Thyroid gland (tissue), 4 donors: ENCODE measurements around the gene MTARC2.

Experiments used
- POLR2A ChIP-seq, 2 donors: fragments of 450-650 bp; IDR thresholded peaks; one replicate each; pipeline ENCODE4 v1.6.1; 2017; ENCODE audit warnings: antibody characterized with exemption in 2 of 2, mild to moderate bottlenecking in 2 of 2, moderate library complexity in 1 of 2
- TF ChIP-seq, protein P1 (sequence below), 6 experiments: fragments of 200-600 bp in 3 of 6; fragments of 450-650 bp in 3 of 6; sonication (generic) in 3 of 6; IDR thresholded peaks; one replicate each; pipeline ENCODE4 v1.5.1; 2016 to 2019; ENCODE audit warnings: antibody characterized with exemption in 6 of 6, mild to moderate bottlenecking in 2 of 6, inconsistent platforms in 1 of 6, moderate library complexity in 1 of 6

DNA sequence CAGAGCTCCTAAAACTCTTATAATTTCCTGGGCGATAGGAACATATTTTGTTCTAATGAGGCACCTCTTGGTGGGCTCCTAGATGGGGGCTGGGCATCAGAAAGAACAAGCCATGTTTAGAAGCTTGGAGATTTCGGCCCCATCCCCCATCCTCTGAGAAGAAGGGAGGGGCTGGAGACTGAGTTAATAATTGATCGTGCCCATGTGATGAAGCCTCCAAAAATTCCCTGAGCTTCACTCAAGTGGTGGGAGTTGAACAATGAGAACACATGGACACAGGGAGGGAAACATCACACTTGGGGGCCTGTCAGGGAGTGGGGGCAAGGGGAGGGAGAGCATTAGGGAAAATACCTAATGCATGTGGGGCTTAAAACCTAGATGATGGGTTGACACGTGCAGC lies 39.9 kb upstream of the MTARC2 start:
- TF ChIP-seq, protein P1, sequence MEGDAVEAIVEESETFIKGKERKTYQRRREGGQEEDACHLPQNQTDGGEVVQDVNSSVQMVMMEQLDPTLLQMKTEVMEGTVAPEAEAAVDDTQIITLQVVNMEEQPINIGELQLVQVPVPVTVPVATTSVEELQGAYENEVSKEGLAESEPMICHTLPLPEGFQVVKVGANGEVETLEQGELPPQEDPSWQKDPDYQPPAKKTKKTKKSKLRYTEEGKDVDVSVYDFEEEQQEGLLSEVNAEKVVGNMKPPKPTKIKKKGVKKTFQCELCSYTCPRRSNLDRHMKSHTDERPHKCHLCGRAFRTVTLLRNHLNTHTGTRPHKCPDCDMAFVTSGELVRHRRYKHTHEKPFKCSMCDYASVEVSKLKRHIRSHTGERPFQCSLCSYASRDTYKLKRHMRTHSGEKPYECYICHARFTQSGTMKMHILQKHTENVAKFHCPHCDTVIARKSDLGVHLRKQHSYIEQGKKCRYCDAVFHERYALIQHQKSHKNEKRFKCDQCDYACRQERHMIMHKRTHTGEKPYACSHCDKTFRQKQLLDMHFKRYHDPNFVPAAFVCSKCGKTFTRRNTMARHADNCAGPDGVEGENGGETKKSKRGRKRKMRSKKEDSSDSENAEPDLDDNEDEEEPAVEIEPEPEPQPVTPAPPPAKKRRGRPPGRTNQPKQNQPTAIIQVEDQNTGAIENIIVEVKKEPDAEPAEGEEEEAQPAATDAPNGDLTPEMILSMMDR (IDR thresholded peaks at IDR 0.05) = no peak
- TF ChIP-seq POLR2A (IDR thresholded peaks at IDR 0.05) = no peak
